Spleen (tissue), 11 donors: ENCODE measurements around the gene TMEM131L. TPM values are rescaled to one million over a fixed set of nuclear protein-coding genes. Genes with fewer than 3 reads are reported as not detected.

ENCODE experiments used
- DNase-seq: peaks from one replicate; pipeline ENCODE4 v3.0.0-alpha.2; 2020
- H3K27ac ChIP-seq, 8 donors: fragments of 200-600 bp; sonication (generic) in 7 of 8; 1 replicate in 4 of 8; 2 replicates in 4 of 8; pipeline versions ENCODE4 v1.5.0 to v1.8.0; 2016 to 2021; ENCODE audit warnings: inconsistent platforms in 4 of 8, mild to moderate bottlenecking in 4 of 8, moderate library complexity in 1 of 8
- H3K27me3 ChIP-seq, 7 donors: fragments of 200-600 bp; sonication (generic) in 6 of 7; replicated peaks in 1 of 7; 1 replicate in 4 of 7; 2 replicates in 3 of 7; pipeline versions ENCODE4 v1.5.0 to v1.8.0; 2016 to 2021; ENCODE audit warnings: inconsistent platforms in 3 of 7, mild to moderate bottlenecking in 1 of 7
- H3K36me3 ChIP-seq, 6 donors: fragments of 200-600 bp; sonication (generic) in 5 of 6; 1 replicate in 4 of 6; 2 replicates in 2 of 6; pipeline versions ENCODE4 v1.5.0 to v1.8.0; 2016 to 2021; ENCODE audit warnings: inconsistent platforms in 2 of 6
- H3K4me1 ChIP-seq, 6 donors: fragments of 200-600 bp; sonication (generic) in 5 of 6; 1 replicate in 3 of 6; 2 replicates in 3 of 6; pipeline versions ENCODE4 v1.5.0 to v1.8.0; 2016 to 2021; ENCODE audit warnings: inconsistent platforms in 3 of 6
- H3K4me3 ChIP-seq, 8 donors: fragments of 200-600 bp; sonication (generic) in 7 of 8; 1 replicate in 4 of 8; 2 replicates in 4 of 8; pipeline versions ENCODE4 v1.5.0 to v1.8.0; 2016 to 2021; ENCODE audit warnings: inconsistent platforms in 4 of 8, mild to moderate bottlenecking in 4 of 8, moderate library complexity in 2 of 8
- H3K9me3 ChIP-seq, 8 donors: fragments of 200-600 bp; sonication (generic) in 7 of 8; 1 replicate in 4 of 8; 2 replicates in 4 of 8; pipeline versions ENCODE4 v1.5.0 to v1.8.0; 2016 to 2021; ENCODE audit warnings: inconsistent platforms in 4 of 8
- POLR2A ChIP-seq, 3 donors: fragments of 450-650 bp; IDR thresholded peaks; one replicate each; pipeline ENCODE4 v1.5.1; 2017; ENCODE audit warnings: antibody characterized with exemption in 3 of 3, mild to moderate bottlenecking in 1 of 3
- POLR2AphosphoS5 ChIP-seq, 3 donors: sonication (generic); formaldehyde crosslinking; IDR thresholded peaks; one replicate each; pipeline ENCODE4 v1.5.1; 2017; ENCODE audit warnings: antibody characterized with exemption in 3 of 3
- WGBS, 5 donors: extraction: QIAGEN DNeasy Blood & Tissue Kit in 3 of 5; methylation state at CpG; one replicate each; pipeline versions ENCODE4 v1.1.5 to v1.1.7; 2013 to 2018; 5-methylcytosine and 5-hydroxymethylcytosine counted together
- intact Hi-C: fragments of 100-400 bp; cut with DNase I; formaldehyde crosslinking; loops from one replicate; pipeline ENCODE4 v1.15.0; 2023; ENCODE audit warnings: low total_unique reads
- polyA plus RNA-seq, 3 donors: library from polyadenylated mRNA; stranded (reverse); fragments of 200-250 nt; gene quantifications; one replicate each; pipeline ENCODE4 v1.2.1, GENCODE V29; 2013
- total RNA-seq, 7 donors: library from RNA; depleted of rRNA in 3 of 7; stranded (reverse); fragments of >200 nt in 3 of 7; fragmentation: NEBNext Ultra II Directional in 4 of 7; extraction: Animal tissue kit (Norgen Biotek cat#: 25700) in 4 of 7; gene quantifications; one replicate each; pipeline versions ENCODE4 v1.1.0 to v1.2.1, GENCODE V29; 2016 to 2021
- TF ChIP-seq, protein P1 (sequence below), 11 experiments: fragments of 200-600 bp in 7 of 11; fragments of 450-650 bp in 4 of 11; sonication (generic) in 4 of 11; IDR thresholded peaks in 8 of 11; conservative IDR thresholded peaks in 3 of 11; 1 replicate in 7 of 11; 2 replicates in 4 of 11; pipeline versions ENCODE4 v1.4.0 to v1.8.0; 2016 to 2021; ENCODE audit warnings: antibody characterized with exemption in 11 of 11, inconsistent platforms in 4 of 11, mild to moderate bottlenecking in 1 of 11
- donor health status: healthy with polysubstance abuse.
- donor health status: DM: no; HTN: no; CAD: no; lungs with moderate emphysema.
- donor health status: DM: no; HTN: no; CAD: no.
- donor health status: Bipolar disorder and iron deficiency.
- donor health status: healthy.
- donor health status: DM: no; HTN: no; CAD: no.
- donor health status: DM: yes; HTN: yes; CAD: no.

The TMEM131L gene
- total and polyA plus RNA-seq, 10 donors: 20.9 to 105 (median 80.1) TPM

DNA sequence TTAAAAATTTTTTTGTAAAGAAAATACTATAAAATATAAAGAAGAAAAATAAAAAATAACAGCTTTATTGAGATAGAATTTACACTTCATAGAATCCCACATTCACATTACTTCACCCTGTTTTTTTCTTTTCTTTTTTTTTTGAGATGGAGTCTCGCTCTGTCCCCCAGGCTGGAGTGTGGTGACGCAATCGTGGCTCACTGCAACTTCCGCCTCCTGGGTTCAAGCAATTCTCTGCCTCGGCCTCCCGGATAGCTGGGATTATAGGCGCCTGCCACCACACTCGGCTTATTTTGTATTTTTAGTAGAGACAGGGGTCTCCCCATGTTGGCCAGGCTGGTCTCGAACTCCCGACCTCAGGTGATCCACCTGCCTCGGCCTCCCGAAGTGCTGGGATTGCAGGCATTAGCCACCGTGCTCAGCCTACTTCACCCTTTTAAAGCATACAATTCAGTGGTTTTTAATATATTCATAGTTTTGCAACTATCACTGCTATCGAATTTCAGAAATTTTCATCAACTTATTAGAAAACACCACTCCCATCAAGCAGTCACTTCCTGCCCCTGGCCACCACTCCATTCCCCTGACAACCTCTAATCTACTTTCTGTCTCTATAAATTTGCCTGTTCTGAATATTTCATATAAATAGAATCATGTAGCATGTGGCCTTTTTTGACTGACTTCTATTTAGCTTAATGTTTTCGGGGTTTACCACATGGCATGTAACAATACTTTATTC is 48.7 kb downstream of the TMEM131L start:
- DNase-seq: no peak
- Histone ChIP-seq H3K4me1 (peaks cover 28 to 89% (median 70%) of the 10 kb centered on the region in 6 donors), H3K36me3 (peaks cover 0 to 39% (median 4%) of the 10 kb centered on the region in 6 donors), H3K4me3 (no peak overlapping the region), H3K27me3 (no peaks in the 10 kb centered on the region), H3K9me3 (no peaks in the 10 kb centered on the region), H3K27ac (peak overlapping the region in 3 of 8 donors; percentile 43 to 62 (median 57))
- 59 to 84% (median 70%) methylated on average over 15 of the region's 15 CpGs for WGBS, 5 donors
- TF ChIP-seq, protein P1, sequence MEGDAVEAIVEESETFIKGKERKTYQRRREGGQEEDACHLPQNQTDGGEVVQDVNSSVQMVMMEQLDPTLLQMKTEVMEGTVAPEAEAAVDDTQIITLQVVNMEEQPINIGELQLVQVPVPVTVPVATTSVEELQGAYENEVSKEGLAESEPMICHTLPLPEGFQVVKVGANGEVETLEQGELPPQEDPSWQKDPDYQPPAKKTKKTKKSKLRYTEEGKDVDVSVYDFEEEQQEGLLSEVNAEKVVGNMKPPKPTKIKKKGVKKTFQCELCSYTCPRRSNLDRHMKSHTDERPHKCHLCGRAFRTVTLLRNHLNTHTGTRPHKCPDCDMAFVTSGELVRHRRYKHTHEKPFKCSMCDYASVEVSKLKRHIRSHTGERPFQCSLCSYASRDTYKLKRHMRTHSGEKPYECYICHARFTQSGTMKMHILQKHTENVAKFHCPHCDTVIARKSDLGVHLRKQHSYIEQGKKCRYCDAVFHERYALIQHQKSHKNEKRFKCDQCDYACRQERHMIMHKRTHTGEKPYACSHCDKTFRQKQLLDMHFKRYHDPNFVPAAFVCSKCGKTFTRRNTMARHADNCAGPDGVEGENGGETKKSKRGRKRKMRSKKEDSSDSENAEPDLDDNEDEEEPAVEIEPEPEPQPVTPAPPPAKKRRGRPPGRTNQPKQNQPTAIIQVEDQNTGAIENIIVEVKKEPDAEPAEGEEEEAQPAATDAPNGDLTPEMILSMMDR (IDR thresholded peaks at IDR 0.05 in 8 of 11, conservative IDR thresholded peaks at IDR 0.05 in 3 of 11): no peak
- TF ChIP-seq POLR2AphosphoS5 (IDR thresholded peaks at IDR 0.05): no peak
- intact Hi-C loops: loop anchor here (10.0 kb wide), 1 partner anchor 80 kb away; no protein-coding TSS in a partner anchor

DNA sequence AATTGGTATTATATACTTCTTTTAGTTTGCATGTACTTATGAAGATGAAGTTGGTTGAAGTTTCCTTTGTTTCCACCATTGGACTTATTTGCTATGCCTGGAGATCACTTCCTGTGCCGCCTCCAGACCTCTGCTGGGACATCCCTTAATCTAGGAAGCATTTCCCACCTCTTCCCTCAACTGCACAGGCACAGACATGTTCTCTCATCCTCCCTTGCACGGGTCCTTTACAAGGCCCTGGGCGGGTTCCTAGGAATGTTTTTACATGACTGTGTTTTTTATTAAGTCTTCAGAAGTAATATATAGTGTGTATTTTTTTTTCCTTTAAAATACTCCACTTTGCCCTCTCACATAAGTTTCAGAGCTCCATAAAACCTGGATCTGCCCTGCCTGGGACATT is 51.0 kb downstream of the TMEM131L start:
- Histone ChIP-seq H3K36me3 (peaks cover 0 to 24% (median 4%) of the 10 kb centered on the region in 6 donors), H3K9me3 (no peaks in the 10 kb centered on the region), H3K27me3 (no peaks in the 10 kb centered on the region), H3K4me1 (peaks cover 48 to 100% (median 87%) of the 10 kb centered on the region in 6 donors), H3K27ac (peak overlapping the region in 7 of 8 donors; percentile 35 to 86 (median 69)), H3K4me3 (no peak overlapping the region)
- no peak for DNase-seq
- WGBS, 5 donors: 90 to 97% (median 93%) methylated on average over 3 of the region's 3 CpGs
- intact Hi-C loops: loop anchor here (10.0 kb wide), 1 partner anchor 82 kb away; no protein-coding TSS in a partner anchor
- TF ChIP-seq, protein P1 (IDR thresholded peaks at IDR 0.05 in 8 of 11, conservative IDR thresholded peaks at IDR 0.05 in 3 of 11): no peak
- TF ChIP-seq POLR2A (IDR thresholded peaks at IDR 0.05) (no peak), POLR2AphosphoS5 (IDR thresholded peaks at IDR 0.05) (no peak)

DNA sequence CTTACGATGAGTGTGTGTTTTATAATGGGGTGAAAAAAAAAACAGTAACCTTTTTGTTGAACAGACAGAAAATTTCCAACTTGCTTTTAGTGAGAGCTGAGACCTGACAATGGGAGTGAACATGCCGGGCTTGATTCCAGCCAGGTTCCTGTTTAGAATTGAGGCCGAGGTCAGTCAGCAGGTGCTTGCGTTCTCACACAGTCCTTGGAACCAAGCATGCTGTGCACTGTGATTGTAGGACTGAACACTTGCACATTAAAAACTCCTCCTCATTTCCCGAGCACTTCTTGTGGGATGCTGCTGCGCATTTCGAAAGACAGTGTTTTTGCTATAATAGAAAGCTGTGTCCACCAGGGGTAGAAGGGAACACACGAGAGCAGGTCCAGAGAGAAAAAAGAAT is 51.8 kb downstream of the TMEM131L start:
- H3K27me3 ChIP-seq: no peaks in the 10 kb centered on the region
- TF ChIP-seq POLR2AphosphoS5 (IDR thresholded peaks at IDR 0.05) (no peak), POLR2A (IDR thresholded peaks at IDR 0.05) (no peak)
- TF ChIP-seq, protein P1 (IDR thresholded peaks at IDR 0.05 in 8 of 11, conservative IDR thresholded peaks at IDR 0.05 in 3 of 11): peak in 1 of 11 experiments; percentile 16
- peaks cover 0 to 24% (median 4%) of the 10 kb centered on the region in 6 donors for H3K36me3 ChIP-seq
- intact Hi-C loops: loop anchor here (10.0 kb wide), 1 partner anchor 83 kb away; no protein-coding TSS in a partner anchor
- peak overlapping the region; percentile 32 to 86 (median 60) for H3K27ac ChIP-seq
- H3K4me3 ChIP-seq: peak overlapping the region in 2 of 8 donors; percentile 3 to 39
- WGBS, 5 donors: 62 to 69% (median 68%) methylated on average over 8 of the region's 8 CpGs
- no peaks in the 10 kb centered on the region for H3K9me3 ChIP-seq
- peaks cover 56 to 100% (median 87%) of the 10 kb centered on the region in 6 donors for H3K4me1 ChIP-seq
- DNase-seq: no peak
